ENCODE results near the gene GRAMD4. TPM values are rescaled to one million over a fixed set of nuclear protein-coding genes. Genes with fewer than 3 reads are reported as not detected.

GRAMD4 gene
- total RNA-seq, 4 donors from 2014 or later = 5.6 to 37.0 (median 15.2) TPM

- no peaks in the 10 kb centered on the region for H3K27me3 ChIP-seq
- no peak for TF ChIP-seq CTCF (IDR thresholded peaks at IDR 0.05)
- TF ChIP-seq POLR2A (IDR thresholded peaks at IDR 0.05) = no peak
- H3K4me1 ChIP-seq = no peaks in the 10 kb centered on the region
- no peak overlapping the region for H3K4me3 ChIP-seq
- no peak for DNase-seq
- intact Hi-C loops (cut with DNase I; ENCODE audit: low total_unique reads) = no loop called here
- no peak overlapping the region for H3K27ac ChIP-seq
- no peaks in the 10 kb centered on the region for H3K9me3 ChIP-seq
- H3K36me3 ChIP-seq = no peaks in the 10 kb centered on the region
Observed at GRCh38 chr22:46604306-46604690, 15.9 kb upstream of the GRAMD4 start.

DNA sequence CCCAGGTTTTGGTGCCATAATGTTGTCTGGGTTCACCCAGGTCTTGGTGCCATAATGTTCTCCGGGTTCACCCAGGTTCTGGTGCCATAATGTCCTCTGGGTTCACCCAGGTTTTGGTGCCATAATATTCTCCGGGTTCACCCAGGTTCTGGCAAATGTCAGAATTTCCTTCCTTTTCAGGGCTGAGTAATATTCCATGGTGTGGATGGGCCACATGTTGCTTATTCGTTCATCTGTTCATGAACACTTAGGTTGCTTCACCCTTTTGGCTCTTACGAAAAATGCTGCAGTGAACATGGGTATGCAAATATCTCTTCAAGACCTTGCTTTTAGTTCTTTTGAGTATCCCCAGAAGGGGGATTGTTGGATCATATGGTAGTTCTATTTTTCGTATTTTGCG lies 15.1 kb upstream of the GRAMD4 start:
- intact Hi-C loops (cut with DNase I; ENCODE audit: low total_unique reads) = no loop called here
- no peaks in the 10 kb centered on the region for H3K9me3 ChIP-seq
- H3K4me3 ChIP-seq = no peak overlapping the region
- no peak overlapping the region for H3K27ac ChIP-seq
- TF ChIP-seq CTCF (IDR thresholded peaks at IDR 0.05) (no peak), POLR2A (IDR thresholded peaks at IDR 0.05) (no peak)
- no peak for DNase-seq
- no peaks in the 10 kb centered on the region for H3K4me1 ChIP-seq
- no peaks in the 10 kb centered on the region for H3K27me3 ChIP-seq
- H3K36me3 ChIP-seq = no peaks in the 10 kb centered on the region

DNA sequence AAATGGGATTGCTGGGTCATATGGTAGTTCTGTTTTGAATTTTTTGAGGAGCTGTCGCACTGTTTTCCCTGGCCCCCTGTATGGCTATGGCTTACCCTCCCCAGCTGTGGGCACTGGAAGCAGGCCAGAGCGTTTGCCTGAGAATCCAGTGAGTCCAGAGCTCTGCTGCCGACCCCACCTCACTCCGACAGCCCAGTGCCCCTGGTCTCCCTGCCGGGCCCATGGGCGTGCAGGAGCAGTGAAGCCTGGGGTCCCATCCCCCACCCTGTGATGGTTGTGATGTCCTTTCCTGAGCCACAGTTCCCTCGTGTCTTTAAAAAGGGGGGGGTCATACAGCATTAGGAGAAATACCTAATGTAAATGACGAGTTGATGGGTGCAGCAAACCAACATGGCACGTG lies 13.3 kb upstream of the GRAMD4 start:
- intact Hi-C loops (cut with DNase I; ENCODE audit: low total_unique reads) = no loop called here
- no peaks in the 10 kb centered on the region for H3K4me1 ChIP-seq
- DNase-seq = no peak
- H3K36me3 ChIP-seq = no peaks in the 10 kb centered on the region
- H3K9me3 ChIP-seq = no peaks in the 10 kb centered on the region
- TF ChIP-seq CTCF (IDR thresholded peaks at IDR 0.05) (no peak), POLR2A (IDR thresholded peaks at IDR 0.05) (no peak)
- H3K27ac ChIP-seq = no peak overlapping the region
- H3K4me3 ChIP-seq = no peak overlapping the region
- no peaks in the 10 kb centered on the region for H3K27me3 ChIP-seq

DNA sequence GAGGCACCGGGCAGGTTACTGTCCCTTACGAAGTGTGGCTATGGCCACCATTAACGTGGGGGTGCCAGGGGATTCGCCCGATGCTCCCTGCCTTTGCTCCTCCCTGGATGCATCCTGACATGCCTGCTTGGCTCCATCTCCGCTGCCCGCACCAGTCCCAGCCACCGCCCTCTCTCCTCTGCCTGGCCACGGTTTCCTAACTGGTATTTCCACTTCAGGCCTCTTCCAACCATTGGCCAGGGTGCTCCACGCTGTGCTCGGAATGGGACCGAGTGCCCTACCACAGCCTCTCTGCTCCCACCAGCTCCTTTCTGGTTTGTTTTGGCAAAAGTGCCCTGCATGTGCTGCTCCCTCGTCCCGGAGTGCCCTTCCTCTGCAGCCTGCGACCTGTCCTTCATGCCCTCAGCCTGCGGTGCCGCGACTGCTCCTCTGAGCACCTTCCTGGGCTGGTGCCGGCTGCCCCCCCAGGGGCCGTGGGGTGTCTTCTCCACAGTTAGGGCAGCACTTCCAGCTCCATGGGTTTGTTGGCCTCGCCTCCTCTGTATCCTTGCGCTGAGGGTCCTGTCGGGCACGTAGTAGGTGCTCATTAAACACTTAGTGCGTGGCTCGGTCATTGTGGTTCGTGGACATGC lies 12.6 kb upstream of the GRAMD4 start:
- DNase-seq = no peak
- Histone ChIP-seq H3K36me3 (no peaks in the 10 kb centered on the region), H3K27me3 (no peaks in the 10 kb centered on the region), H3K9me3 (no peaks in the 10 kb centered on the region), H3K4me3 (no peak overlapping the region), H3K27ac (no peak overlapping the region), H3K4me1 (no peaks in the 10 kb centered on the region)
- intact Hi-C loops (cut with DNase I; ENCODE audit: low total_unique reads) = no loop called here
- no peak for TF ChIP-seq CTCF (IDR thresholded peaks at IDR 0.05)

DNA sequence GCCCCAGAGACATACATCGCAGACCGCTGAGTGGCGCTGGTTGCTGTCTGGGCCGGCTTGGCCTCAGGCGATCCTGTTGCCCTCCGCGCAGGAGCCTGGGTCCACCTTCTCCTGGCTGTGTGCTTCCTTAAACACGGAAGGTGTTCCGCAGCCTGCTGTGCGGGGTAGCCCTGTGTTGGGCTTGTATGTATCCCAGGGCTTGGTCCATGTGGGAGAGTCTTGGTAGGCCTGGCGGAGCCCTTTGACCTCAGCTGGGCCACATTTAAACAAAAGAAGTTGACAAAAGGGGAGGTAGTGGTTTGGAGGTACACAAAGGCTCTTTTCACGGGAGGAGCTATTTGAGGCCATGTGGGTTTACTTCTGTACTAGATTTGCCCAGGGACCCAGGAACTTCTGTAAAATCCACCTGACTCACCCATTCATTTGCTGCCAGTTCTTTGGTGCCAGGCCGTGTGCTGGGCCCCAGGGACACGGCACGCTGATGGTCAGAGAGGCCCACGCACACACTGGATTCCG lies 11.0 kb upstream of the GRAMD4 start:
- no peak for DNase-seq
- Histone ChIP-seq H3K9me3 (no peaks in the 10 kb centered on the region), H3K4me3 (no peak overlapping the region), H3K27me3 (no peaks in the 10 kb centered on the region), H3K27ac (no peak overlapping the region), H3K4me1 (no peaks in the 10 kb centered on the region), H3K36me3 (no peaks in the 10 kb centered on the region)
- no peak for TF ChIP-seq POLR2A (IDR thresholded peaks at IDR 0.05)
- TF ChIP-seq CTCF (IDR thresholded peaks at IDR 0.05) = no peak
- intact Hi-C loops (cut with DNase I; ENCODE audit: low total_unique reads) = no loop called here

Data from uterus (tissue), 4 donors.